ENCODE results near the gene ASCL5.

GRCh38 chr1:201100169-201100930 is 26.6 kb downstream of the ASCL5 start:
- TF ChIP-seq CTCF (IDR thresholded peaks at IDR 0.05) (no peak), EP300 (IDR thresholded peaks at IDR 0.05) (no peak), POLR2AphosphoS5 (IDR thresholded peaks at IDR 0.05) (no peak)

Data from esophagus muscularis mucosa (tissue), 4 donors.